ENCODE data around the gene DIABLO. TPM values are rescaled to one million over a fixed set of nuclear protein-coding genes. Genes with fewer than 3 reads are reported as not detected.
"Not testable (repeated sequence)": the region's sequence is repeated elsewhere in the genome, so short reads cannot be mapped to it uniquely, and the experiment has no call there.

DIABLO gene
- 10 to 100 TPM; 68.0 to 99.2 (median 76.4) TPM for polyA plus RNA-seq

DNA sequence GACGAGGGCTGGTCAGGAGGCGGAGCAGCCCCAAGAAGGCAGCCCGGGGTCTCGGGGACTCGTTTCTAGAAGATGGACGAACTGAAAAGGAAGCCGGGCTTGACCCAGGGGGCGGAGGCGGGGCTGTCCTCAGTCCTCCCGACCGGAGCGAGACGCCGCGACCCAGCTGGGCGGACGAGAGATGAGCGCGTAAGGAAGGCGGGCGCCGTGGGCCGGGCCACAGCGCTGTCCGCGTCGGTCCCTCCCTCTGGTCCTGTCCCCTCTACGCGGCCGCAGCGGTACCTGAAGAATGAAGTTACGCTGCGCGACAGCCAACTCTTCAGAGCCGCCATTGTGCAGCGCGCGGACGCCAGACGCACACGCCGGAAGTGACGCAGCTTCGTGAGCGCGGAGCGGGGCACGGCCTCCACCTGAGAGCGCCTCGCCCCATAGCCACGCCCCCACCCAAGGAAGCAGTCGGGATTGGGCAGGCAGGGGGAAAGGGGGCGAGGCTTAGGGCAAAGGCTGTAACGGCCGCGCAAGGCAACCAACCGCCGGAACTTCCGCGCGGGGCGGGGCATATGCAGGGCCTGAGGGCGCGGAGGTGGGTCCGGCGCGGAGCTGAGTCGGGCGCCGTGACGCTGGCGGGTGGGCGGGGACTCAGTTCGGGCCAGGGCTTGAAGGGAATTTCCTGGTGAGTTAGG, at the start of gene DIABLO:
Gene DIABLO (minus strand): TSS at position 370 of the 683 bp plus-strand sequence. CDS start 38 bp downstream, at position 332.
- H3K36me3 Mint-ChIP-seq: peaks cover 6 to 11% (median 9%) of the 10 kb centered on the region in 3 donors
- peaks cover 1 to 8% (median 7%) of the 10 kb centered on the region in 3 donors for H3K27me3 Mint-ChIP-seq (ENCODE audit: low read depth in 3 of 3)
- H3K4me1 Mint-ChIP-seq: peaks cover 35 to 38% of the 10 kb centered on the region in 2 donors

DNA sequence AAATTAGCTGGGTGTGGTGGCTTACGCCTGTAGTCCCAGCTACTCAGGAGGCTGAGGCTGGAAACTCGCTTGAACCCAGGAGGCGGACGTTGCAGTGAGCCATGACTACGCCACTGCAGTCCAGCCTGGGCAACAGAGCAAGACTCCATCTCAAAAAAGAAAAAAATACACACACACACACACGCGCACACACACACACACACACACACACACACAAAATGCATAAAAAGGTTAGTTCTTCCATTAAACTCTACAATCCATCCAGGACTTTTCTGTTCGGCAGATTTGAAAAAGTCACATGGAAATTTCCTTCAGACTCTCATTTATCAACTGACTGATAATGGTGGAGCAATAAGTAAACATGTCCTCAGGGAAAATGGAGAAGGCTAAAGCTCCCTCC, 49.6 kb upstream of the DIABLO start:
- peaks cover 0 to 1% (median 1%) of the 10 kb centered on the region in 3 donors for H3K27me3 Mint-ChIP-seq (ENCODE audit: low read depth in 3 of 3)
- DNase-seq: no peak
- no peak overlapping the region for H3K27ac Mint-ChIP-seq
- H3K4me1 Mint-ChIP-seq: no peaks in the 10 kb centered on the region
- H3K4me3 Mint-ChIP-seq: no peak overlapping the region
- no peaks in the 10 kb centered on the region for H3K9me3 Mint-ChIP-seq
- H3K36me3 Mint-ChIP-seq: peaks cover 15 to 36% (median 17%) of the 10 kb centered on the region in 3 donors

More for the DNA sequence above, at the start of gene DIABLO:
- no peaks in the 10 kb centered on the region for H3K9me3 Mint-ChIP-seq
- peak within 1 kb of the TSS; percentile 90 to 98 (median 94) for H3K27ac Mint-ChIP-seq
- DNase-seq: peak; percentile 100
- peak within 1 kb of the TSS; percentile 86 to 93 (median 90) for H3K4me3 Mint-ChIP-seq

DNA sequence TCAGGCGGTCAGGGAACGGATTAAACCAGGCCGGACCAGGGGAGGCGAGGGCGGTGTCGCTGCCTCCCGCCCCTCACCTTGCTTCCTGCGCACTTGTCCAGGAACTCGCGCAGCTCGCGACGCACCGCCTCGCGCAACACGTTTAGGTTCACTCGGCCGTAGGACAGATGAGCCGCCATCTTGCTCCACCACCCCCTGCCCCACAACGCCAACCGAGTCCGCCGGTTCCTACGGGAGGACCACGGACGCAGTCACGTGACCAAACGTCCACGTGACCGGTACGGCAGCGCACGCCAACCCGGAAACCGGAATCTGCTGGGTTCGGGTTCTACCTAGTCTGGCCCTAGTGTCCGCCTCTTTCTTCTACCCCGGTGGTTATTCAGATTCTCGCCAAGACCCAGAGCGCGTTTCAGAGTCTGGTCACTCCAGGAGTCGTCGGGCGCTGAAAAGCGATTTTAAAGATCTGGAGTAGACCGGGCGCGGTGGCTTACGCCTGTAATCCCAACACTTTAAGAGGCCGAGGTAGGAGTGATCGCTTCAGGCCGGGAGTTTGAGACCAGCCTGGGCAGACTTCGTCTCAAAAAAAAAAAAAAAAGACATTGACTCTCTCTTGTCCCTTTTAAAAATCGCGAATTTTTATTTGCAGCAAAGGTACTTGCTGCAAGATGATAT, 40.5 kb upstream of the DIABLO start, which contains the start of gene VPS33A:
Gene VPS33A (minus strand): TSS at position 265 of the 672 bp plus-strand sequence. CDS start 86 bp downstream, at position 179.
- peaks cover under 1 to 15% (median 14%) of the 10 kb centered on the region in 3 donors for H3K36me3 Mint-ChIP-seq
- H3K9me3 Mint-ChIP-seq: peaks cover 0 to 3% (median 0%) of the 10 kb centered on the region in 6 donors
- peak within 1 kb of the TSS; percentile 94 to 99 (median 98) for H3K27ac Mint-ChIP-seq
- H3K4me3 Mint-ChIP-seq: peak within 1 kb of the TSS; percentile 94 to 98 (median 97)
- peak; percentile 91 to 93 (median 93) for DNase-seq
- H3K4me1 Mint-ChIP-seq: peaks cover 25 to 37% of the 10 kb centered on the region in 2 donors
- H3K27me3 Mint-ChIP-seq (ENCODE audit: low read depth in 3 of 3): peaks cover 16 to 19% (median 17%) of the 10 kb centered on the region in 3 donors

DNA sequence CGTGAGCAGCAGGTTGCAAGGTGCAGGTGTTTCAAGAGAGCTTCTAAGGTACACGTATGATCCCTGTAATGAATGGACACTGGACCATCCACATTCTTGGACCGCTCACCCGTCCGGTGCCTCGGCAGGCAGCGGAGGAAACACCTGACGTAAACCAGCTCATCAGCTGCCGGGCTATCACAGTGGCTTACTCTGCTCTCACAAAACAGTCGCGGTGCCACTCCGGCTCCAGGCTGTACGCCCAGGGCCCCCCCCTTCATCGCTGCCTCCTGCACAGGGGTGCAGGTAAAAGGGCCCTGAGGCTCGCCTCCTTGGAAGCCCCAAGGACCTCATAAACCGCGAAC, 40.0 kb upstream of the DIABLO start:
- peaks cover 4 to 20% (median 19%) of the 10 kb centered on the region in 3 donors for H3K36me3 Mint-ChIP-seq
- H3K27ac Mint-ChIP-seq: peak overlapping the region; percentile 94 to 99 (median 98)
- peaks cover 25 to 37% of the 10 kb centered on the region in 2 donors for H3K4me1 Mint-ChIP-seq
- H3K9me3 Mint-ChIP-seq: peaks cover 0 to 3% (median 0%) of the 10 kb centered on the region in 6 donors
- DNase-seq: no peak
- H3K4me3 Mint-ChIP-seq: peak overlapping the region; percentile 94 to 98 (median 97)
- H3K27me3 Mint-ChIP-seq (ENCODE audit: low read depth in 3 of 3): peaks cover 16 to 19% (median 17%) of the 10 kb centered on the region in 3 donors

DNA sequence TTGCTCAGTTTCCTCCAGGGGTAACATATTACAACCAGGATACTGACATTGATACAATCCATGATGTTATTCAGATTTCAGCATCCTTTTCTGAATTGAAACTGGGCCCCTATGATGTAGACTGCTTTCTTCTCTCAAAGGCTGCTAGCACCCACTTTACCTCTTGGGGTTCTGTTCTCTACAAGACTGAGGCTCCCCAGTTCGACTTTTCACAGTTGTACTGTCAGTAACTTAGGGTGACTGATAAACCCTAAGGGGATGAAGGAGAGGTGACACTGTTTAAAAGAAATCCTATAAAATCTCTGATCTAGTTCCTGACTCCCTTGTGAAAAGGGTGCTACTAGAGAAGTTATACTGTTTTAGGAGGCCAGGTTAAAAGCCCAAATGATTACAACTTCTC, 39.6 kb upstream of the DIABLO start:
- H3K4me3 Mint-ChIP-seq: peak overlapping the region; percentile 94 to 98 (median 97)
- peak in 1 of 3 donors; percentile 2 for DNase-seq

DNA sequence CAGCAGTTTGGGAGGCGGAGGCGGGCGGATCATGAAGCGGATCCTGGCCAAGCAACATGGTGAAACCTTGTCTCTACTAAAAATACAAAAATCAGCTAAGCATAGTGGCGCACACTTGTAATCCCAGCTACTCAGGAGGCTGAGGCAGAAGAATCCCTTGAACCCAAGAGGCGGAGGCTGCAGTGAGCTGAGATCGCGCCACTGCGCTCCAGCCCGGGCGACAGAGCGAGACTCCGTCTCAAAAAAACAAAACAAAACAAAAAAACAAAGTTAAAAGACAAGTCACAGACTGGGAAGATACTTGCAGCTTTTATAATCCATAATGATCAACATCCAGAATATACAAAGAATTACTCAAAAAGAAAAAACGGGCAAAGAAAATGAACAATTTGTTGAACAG, 34.9 kb upstream of the DIABLO start:
- H3K27me3 Mint-ChIP-seq (ENCODE audit: low read depth in 3 of 3); DNase-seq; H3K4me3 Mint-ChIP-seq; H3K9me3 Mint-ChIP-seq: not testable (repeated sequence)
- Mint-ChIP-seq H3K36me3 (peaks cover 10 to 48% (median 27%) of the 10 kb centered on the region in 3 donors), H3K27ac (peak overlapping the region in 1 of 6 donors; percentile 15), H3K4me1 (peaks cover 15 to 31% of the 10 kb centered on the region in 2 donors)

More for the DNA sequence above, 39.6 kb upstream of the DIABLO start:
- peaks cover 0 to 3% (median 0%) of the 10 kb centered on the region in 6 donors for H3K9me3 Mint-ChIP-seq
- H3K36me3 Mint-ChIP-seq: peaks cover 6 to 22% (median 19%) of the 10 kb centered on the region in 3 donors
- peak overlapping the region; percentile 94 to 99 (median 98) for H3K27ac Mint-ChIP-seq
- peaks cover 16 to 19% (median 17%) of the 10 kb centered on the region in 3 donors for H3K27me3 Mint-ChIP-seq (ENCODE audit: low read depth in 3 of 3)
- peaks cover 25 to 37% of the 10 kb centered on the region in 2 donors for H3K4me1 Mint-ChIP-seq

DNA sequence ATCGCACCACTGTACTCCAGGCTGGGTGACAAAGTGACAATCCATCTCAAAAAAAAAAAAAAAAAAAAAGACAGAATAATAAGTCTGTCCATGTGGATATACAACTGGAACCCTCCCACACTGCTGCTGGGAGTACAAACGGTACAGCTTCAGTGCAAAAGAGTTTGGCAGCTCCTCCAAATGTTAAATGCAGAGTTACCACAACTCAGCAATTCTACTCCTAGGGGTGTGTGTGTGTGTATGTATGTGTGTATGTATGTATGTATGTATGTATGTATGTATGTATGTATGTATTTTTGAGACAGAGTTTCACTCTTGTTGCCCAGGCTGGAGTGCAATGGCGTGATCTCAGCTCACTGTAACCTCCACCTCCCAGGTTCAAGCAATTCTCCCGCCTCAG, 33.1 kb upstream of the DIABLO start:
- H3K4me3 Mint-ChIP-seq; H3K9me3 Mint-ChIP-seq; DNase-seq; H3K27me3 Mint-ChIP-seq (ENCODE audit: low read depth in 3 of 3); H3K27ac Mint-ChIP-seq: not testable (repeated sequence)
- peaks cover 6 to 22% of the 10 kb centered on the region in 2 donors for H3K4me1 Mint-ChIP-seq
- H3K36me3 Mint-ChIP-seq: peaks cover 10 to 52% (median 31%) of the 10 kb centered on the region in 3 donors

DNA sequence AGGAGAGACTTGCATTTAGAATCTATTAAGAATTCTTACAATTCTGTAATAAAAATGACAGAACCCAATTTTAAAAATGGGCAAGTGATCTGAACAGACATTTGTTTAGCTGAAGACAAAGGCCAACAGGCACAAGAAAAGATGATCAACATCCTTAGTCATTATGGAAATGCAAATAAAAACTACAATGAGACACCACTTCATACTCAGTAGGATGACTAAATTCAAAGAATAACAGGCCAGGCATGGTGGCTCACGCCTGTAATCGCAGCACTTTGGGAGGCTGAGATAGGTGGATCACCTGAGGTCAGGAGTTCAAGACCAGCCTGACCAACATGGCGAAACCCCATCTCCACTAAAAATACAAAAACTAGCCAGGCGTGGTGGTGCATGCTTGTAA, 32.6 kb upstream of the DIABLO start:
- not testable (repeated sequence) for H3K4me3 Mint-ChIP-seq; H3K9me3 Mint-ChIP-seq; DNase-seq; H3K27me3 Mint-ChIP-seq (ENCODE audit: low read depth in 3 of 3)
- Mint-ChIP-seq H3K4me1 (peaks cover 8 to 20% of the 10 kb centered on the region in 2 donors), H3K36me3 (peaks cover 10 to 53% (median 27%) of the 10 kb centered on the region in 3 donors), H3K27ac (peak overlapping the region in 2 of 6 donors; percentile 29 to 57)

DNA sequence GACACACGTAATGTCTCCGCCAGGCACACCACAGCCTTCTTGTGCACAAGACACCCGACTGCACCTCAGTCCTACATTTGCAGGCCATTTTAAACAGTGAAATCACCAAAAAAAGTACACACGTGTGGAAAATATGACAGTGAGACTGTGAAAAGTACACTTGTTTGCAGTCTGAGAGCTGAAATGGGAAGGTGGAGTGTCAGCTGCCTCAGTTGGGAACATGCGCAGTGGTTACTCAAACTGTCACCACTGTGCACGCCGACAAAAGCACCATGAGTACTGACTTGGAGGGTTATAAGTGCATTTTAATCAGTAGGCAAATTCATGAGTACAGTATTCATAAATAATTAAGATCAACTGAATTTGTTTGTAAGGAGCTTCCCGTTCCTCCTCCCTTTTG, 24.7 kb upstream of the DIABLO start:
- Mint-ChIP-seq H3K27me3 (ENCODE audit: low read depth in 3 of 3) (peaks cover 0 to 2% (median 1%) of the 10 kb centered on the region in 3 donors), H3K9me3 (no peaks in the 10 kb centered on the region), H3K36me3 (peaks cover 5 to 28% (median 17%) of the 10 kb centered on the region in 3 donors)

DNA sequence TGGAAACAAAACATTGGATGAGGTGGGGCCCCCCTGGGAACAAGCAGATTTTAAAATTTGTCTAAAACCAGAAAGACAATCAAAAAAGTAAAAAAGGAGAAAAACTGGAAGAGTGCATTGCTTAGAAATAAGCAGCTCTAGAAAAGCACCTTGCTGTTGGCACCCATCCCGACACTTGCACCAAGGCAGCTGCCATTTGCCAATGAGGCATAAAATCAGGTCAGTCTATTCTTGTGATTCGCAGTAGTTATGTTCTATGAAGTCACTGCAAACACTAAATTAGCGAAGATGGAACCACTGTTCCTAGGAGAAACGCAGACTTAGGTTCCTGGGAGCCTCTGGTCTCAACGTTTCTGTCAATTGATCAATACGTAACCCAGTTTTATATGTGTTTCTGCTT, 24.2 kb upstream of the DIABLO start:
- no peak for DNase-seq
- no peaks in the 10 kb centered on the region for H3K9me3 Mint-ChIP-seq
- peaks cover 0 to 2% (median 1%) of the 10 kb centered on the region in 3 donors for H3K27me3 Mint-ChIP-seq (ENCODE audit: low read depth in 3 of 3)
- H3K36me3 Mint-ChIP-seq: peaks cover 5 to 28% (median 16%) of the 10 kb centered on the region in 3 donors
- peaks cover 4 to 13% of the 10 kb centered on the region in 2 donors for H3K4me1 Mint-ChIP-seq
- H3K27ac Mint-ChIP-seq: no peak overlapping the region
- no peak overlapping the region for H3K4me3 Mint-ChIP-seq

More for the DNA sequence above, 24.7 kb upstream of the DIABLO start:
- Mint-ChIP-seq H3K4me1 (peaks cover 4 to 15% of the 10 kb centered on the region in 2 donors), H3K27ac (no peak overlapping the region), H3K4me3 (no peak overlapping the region)
- no peak for DNase-seq

DNA sequence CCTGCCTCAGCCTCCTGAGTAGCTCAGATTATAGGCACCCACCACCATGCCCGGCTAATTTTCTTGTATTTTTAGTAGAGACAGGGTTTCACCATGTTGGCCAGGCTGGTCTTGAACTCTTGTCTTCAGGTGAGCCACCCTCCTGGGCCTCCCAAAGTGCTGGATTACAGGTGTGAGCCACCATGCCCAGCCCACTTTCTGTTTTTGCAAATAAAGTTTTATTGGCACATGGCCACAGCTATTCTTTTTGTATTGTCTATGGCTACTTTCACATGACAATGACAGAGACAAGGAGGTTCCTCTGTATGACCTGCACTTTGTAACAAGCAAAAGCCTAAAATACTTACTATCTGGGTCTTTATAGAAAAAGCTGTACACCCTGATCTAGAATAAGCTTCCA, 19.7 kb upstream of the DIABLO start:
- DNase-seq: no peak
- Mint-ChIP-seq H3K27ac (peak overlapping the region in 3 of 6 donors; percentile 21 to 85 (median 67)), H3K27me3 (ENCODE audit: low read depth in 3 of 3) (peaks cover 0 to 3% (median 2%) of the 10 kb centered on the region in 3 donors), H3K36me3 (peaks cover 7 to 39% (median 10%) of the 10 kb centered on the region in 3 donors), H3K9me3 (no peaks in the 10 kb centered on the region), H3K4me3 (peak overlapping the region in 1 of 5 donors; percentile 84), H3K4me1 (peaks cover 3 to 9% of the 10 kb centered on the region in 2 donors)

DNA sequence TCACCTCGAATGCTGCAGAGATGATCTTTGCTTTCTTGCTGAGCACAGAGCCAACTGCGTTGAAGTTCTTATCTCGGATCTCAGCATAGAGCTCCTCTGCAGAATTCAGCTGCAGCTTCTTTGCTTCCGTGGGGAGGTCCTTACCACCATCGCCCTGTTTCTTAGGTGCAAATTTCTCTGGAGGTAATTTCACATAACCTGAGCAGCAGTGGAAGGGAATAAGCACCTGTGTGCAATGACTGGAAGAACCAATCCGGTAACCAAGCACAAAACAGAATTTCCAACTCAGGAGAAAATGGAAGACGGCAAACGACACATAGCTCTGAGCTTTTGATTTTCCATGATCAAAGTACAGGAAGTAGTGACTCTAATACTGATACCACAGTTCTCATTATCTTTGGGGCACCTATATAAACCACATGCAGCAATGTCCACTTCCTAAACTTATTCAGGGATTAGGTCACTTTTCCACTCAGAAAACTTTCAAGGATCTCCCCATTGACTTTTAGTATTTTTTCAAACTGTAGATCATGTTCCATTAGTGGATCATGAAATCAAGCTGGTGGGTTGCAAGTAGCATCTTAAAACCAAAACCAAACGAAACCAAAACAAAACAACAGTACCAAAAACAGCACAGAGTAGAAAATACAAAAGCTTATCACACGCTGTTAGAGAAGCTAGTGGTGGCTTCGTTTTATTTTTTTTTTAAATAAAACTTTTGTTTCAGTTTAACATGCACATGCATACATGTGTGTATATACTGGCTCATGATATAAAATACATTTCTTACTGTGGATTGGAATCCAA, 18.9 kb upstream of the DIABLO start:
- Mint-ChIP-seq H3K27me3 (ENCODE audit: low read depth in 3 of 3) (peaks cover 0 to 3% (median 2%) of the 10 kb centered on the region in 3 donors), H3K27ac (peak overlapping the region in 5 of 6 donors; percentile 27 to 89 (median 62)), H3K9me3 (no peaks in the 10 kb centered on the region), H3K4me1 (peaks cover 3 to 9% of the 10 kb centered on the region in 2 donors), H3K36me3 (peaks cover 8 to 41% (median 14%) of the 10 kb centered on the region in 3 donors), H3K4me3 (peak overlapping the region in 1 of 5 donors; percentile 84)
- DNase-seq: peak in 1 of 3 donors; percentile 22

DNA sequence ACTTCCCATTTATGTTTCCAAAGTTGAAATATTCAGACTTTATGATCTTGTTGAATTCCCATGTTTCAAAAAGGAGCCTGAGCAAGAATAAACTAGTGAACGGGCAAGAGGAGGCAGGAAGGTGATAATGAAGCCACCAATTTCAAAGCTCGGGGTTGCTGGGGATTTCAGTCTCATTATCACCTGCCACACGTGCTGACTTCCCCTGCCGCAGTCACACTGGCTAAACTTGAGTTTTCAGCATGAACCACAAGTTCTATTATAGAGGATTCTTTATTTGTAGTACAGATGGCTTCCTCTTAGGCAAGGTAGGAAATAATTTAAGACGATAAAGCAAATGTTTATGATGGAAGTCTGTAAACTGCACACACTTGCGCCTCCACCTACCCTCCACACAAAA, 18.1 kb upstream of the DIABLO start:
- H3K4me3 Mint-ChIP-seq: peak overlapping the region in 1 of 5 donors; percentile 84
- peak overlapping the region in 2 of 6 donors; percentile 88 to 89 for H3K27ac Mint-ChIP-seq
- DNase-seq: no peak
- peaks cover 3 to 9% of the 10 kb centered on the region in 2 donors for H3K4me1 Mint-ChIP-seq
- H3K9me3 Mint-ChIP-seq: no peaks in the 10 kb centered on the region
- H3K36me3 Mint-ChIP-seq: peaks cover 7 to 38% (median 13%) of the 10 kb centered on the region in 3 donors
- peaks cover 0 to 3% (median 2%) of the 10 kb centered on the region in 3 donors for H3K27me3 Mint-ChIP-seq (ENCODE audit: low read depth in 3 of 3)
